MG63 (cell line): ENCODE measurements around the gene MBD2. TPM values are rescaled to one million over a fixed set of nuclear protein-coding genes. Genes with fewer than 3 reads are reported as not detected.

ENCODE experiments used
- DNase-seq: peaks from one replicate; pipeline ENCODE4 v3.0.0-alpha.2; 2020
- H3K27me3 ChIP-seq: fragments of 250-450 bp; sonication (Bioruptor Pico); 2 replicates; pipeline ENCODE4 v1.5.1; 2020; ENCODE audit warnings: mild to moderate bottlenecking, moderate library complexity
- H3K36me3 ChIP-seq: fragments of 250-450 bp; sonication (Bioruptor Pico); 2 replicates; pipeline ENCODE4 v1.5.1; 2020; ENCODE audit warnings: mild to moderate bottlenecking, moderate library complexity
- H3K4me3 ChIP-seq: fragments of 250-450 bp; sonication (Bioruptor Pico); 2 replicates; pipeline ENCODE4 v1.5.1; 2020; ENCODE audit warnings: mild to moderate bottlenecking, moderate library complexity
- H3K9me3 ChIP-seq: fragments of 250-450 bp; sonication (Bioruptor Pico); 2 replicates; pipeline ENCODE4 v1.5.1; 2020; ENCODE audit warnings: mild to moderate bottlenecking, moderate library complexity
- total RNA-seq: library from RNA; depleted of rRNA; stranded (reverse); fragments of >200 nt; shearing (Covaris generic); gene quantifications from 2 replicates; pipeline ENCODE4 v1.2.3, GENCODE V29; 2014; ENCODE audit warnings: low replicate concordance

MBD2 gene
- total RNA-seq, 1 experiment from 2014 or later, result 31.2 TPM

DNA sequence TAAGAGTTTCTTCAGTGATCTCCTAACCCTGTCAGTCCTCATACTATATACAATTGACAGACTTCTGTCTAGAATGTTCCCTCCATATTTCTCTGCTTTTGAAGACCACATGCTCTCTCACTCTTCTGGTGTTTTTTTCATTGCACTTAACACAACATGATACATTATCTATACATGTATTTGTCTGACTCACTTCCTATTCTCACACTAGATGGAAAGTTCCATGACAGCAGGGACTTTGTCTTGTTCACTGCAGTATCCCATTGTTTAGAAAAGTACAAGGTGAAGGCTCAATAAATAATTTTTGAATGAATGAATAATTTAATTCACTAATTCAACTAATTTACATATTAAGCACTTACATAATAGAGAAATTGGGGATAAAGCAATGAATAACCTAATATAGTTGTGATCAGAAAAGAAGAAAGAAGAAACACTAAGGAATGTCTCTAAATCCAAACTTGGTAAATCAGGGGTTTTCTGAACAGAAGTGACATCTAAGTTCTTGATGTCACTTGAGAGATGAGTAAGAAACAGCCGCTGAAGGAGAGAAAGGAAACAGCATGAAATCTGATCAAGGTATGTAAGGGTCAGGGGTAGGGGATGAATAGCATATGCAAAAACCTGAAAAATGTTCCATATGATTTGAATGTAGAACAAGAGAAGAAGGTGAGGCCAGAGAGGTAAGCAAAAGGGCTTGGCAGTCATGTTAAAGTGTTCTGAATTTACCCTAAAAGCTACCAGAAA, 42.4 kb downstream of the MBD2 start:
- DNase-seq, result no peak
- no peaks in the 10 kb centered on the region for H3K27me3 ChIP-seq

DNA sequence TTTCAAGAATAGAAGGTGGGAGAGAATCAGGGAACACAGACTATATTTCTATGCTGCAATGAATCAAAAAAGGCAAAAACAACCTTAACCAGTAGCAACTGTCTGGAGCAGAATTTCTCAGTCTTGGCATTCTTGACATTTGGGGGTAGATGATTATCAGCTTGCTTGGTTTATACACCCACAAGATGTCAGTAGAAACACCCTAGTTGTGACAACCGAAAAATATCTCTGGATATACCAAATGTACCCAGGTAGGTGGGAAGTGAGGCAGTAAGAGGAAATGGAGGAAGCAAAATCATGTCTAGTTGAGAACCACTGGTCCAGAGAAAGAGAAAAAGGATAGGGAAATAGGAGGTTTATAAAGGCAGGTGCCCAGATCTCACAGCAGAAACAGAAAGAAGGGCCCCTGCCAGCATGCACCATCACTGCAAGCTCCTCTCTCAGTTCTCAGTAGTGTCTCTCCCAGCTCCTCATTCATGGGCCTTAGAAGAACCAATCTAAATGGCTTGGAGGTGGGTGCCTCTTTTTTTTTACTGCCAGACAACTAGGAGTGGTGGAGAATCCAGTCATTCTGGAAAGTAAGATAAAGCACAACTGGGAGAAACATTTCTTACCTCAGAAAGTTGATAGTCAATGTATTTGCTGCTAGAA, 50.4 kb downstream of the MBD2 start:
- Histone ChIP-seq H3K4me3 (no peak overlapping the region), H3K36me3 (peaks cover 3% of the 10 kb centered on the region), H3K27me3 (no peaks in the 10 kb centered on the region), H3K9me3 (no peaks in the 10 kb centered on the region)
- no peak for DNase-seq

More for the DNA sequence above, 42.4 kb downstream of the MBD2 start:
- H3K9me3 ChIP-seq, result no peaks in the 10 kb centered on the region
- H3K4me3 ChIP-seq, result no peak overlapping the region
- peaks cover 22% of the 10 kb centered on the region for H3K36me3 ChIP-seq

DNA sequence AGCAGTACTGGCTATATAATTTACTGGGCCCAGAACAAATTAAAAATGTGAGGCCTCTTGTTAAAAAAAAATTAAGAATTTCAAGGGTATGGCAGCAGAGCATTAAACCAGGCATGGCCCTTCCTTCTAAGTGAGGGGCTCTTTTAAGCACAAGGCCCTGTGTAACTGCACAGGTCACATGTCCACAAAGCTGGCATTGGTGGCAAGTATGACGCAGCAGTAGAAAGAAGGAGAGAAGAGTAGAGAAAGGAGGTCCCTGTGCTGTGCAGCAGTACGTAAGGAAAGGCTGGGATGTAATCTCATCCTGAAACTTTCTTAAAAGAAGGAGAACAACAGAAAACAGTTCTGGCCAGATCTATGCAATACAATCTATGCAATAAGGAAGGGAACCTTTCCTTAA, 51.2 kb downstream of the MBD2 start:
- no peak for DNase-seq
- Histone ChIP-seq H3K9me3 (no peaks in the 10 kb centered on the region), H3K36me3 (peaks cover 3% of the 10 kb centered on the region), H3K4me3 (no peak overlapping the region), H3K27me3 (no peaks in the 10 kb centered on the region)

DNA sequence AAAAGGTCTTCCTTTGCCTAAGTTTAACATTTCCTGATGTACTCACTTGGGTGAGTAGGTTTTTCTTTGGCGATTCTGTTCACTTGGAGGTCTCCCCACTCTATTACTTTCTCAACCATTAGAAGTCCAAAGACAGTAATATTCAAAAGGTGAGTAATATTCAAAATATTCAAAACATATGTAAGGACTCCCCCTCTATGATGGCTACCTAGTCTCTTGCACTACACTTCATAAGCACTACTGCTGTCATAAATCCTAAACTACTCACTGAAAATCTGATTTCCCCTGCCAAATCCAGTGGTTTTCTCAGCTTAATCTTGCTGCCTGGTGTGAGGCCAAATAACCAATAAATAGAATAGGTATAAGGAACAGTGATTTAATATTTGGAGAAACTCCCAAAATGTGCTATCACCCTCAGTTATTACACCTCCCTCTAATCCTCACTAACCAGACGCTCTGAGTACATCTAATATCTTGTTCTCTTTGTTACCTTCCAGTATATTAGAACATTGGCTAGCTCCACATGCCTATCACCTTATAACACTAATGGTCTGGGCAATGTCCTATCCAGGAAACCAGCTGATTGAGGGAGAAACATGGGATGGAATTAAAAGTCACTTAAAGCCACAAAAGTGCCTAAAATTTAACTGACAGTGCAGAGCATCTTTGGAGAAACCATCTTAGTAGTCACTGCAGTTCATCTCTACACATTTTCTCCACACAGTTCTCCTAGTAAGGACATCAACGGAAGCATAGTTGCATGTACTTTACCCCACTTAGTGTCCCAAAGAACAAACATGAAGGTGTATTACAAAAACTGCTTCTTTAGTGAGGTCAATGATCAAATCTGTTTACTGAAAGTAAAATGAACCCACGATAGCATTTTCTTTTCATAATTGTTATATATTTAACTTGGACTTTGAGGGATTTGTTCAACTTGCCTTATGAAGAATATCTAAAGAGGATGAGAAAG, 54.8 kb downstream of the MBD2 start:
- Histone ChIP-seq H3K36me3 (peaks cover 13% of the 10 kb centered on the region), H3K27me3 (no peaks in the 10 kb centered on the region), H3K9me3 (no peaks in the 10 kb centered on the region), H3K4me3 (no peak overlapping the region)
- DNase-seq, result no peak

GRCh38 chr18:54165450-54165849, 59.0 kb downstream of the MBD2 start:
- Histone ChIP-seq H3K27me3 (no peaks in the 10 kb centered on the region), H3K9me3 (no peaks in the 10 kb centered on the region), H3K36me3 (peaks cover 32% of the 10 kb centered on the region), H3K4me3 (no peak overlapping the region)
- DNase-seq, result no peak

GRCh38 chr18:54163453-54163852, 61.0 kb downstream of the MBD2 start:
- H3K4me3 ChIP-seq, result no peak overlapping the region
- H3K36me3 ChIP-seq, result peaks cover 49% of the 10 kb centered on the region
- DNase-seq, result no peak
- no peaks in the 10 kb centered on the region for H3K9me3 ChIP-seq
- no peaks in the 10 kb centered on the region for H3K27me3 ChIP-seq

DNA sequence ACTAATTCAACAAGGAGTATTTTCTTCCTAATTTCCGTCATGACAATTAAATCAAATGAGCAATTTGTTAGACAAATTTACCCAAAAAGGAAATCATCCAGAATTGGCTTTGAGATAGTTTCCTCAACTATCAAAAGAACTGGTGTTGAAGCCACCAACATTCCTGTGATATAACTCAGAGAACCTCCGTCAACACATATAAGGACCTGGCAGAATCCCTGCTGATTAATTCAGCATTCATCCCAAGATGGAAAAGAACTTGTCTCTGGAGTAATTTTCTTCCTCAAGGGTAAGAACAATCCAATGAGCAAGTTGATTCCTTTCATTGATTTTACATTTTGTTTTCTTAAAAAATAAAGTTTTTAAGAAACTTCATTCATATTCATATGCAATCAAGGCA, 62.0 kb downstream of the MBD2 start:
- H3K27me3 ChIP-seq, result no peaks in the 10 kb centered on the region
- peak; percentile 21 for DNase-seq
- H3K9me3 ChIP-seq, result no peaks in the 10 kb centered on the region
- H3K4me3 ChIP-seq, result no peak overlapping the region
- peaks cover 57% of the 10 kb centered on the region for H3K36me3 ChIP-seq

- Histone ChIP-seq H3K9me3 (no peaks in the 10 kb centered on the region), H3K27me3 (no peaks in the 10 kb centered on the region), H3K4me3 (no peak overlapping the region), H3K36me3 (peaks cover 57% of the 10 kb centered on the region)
- DNase-seq, result no peak
Observed at GRCh38 chr18:54161267-54161666, 63.2 kb downstream of the MBD2 start.

DNA sequence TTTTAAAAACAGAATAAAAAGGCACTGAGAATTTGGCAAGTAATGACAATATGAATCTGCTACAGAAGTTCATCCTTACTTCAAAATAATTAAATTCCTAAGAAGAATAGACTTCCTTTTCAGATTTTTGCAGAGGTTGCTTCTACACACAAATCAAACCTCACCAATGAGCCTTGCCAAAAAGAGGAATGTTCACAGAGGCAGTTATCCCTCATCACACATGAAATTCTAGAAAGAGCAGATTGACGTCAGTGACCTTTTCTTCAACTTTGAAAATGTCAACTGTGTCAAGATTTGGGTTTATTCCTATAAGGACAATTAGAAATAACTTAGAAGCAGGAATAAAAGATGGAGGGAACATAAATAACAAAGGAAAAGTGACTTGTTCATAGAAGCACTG, 64.6 kb downstream of the MBD2 start:
- Histone ChIP-seq H3K27me3 (no peaks in the 10 kb centered on the region), H3K9me3 (no peaks in the 10 kb centered on the region), H3K36me3 (peaks cover 46% of the 10 kb centered on the region), H3K4me3 (no peak overlapping the region)
- DNase-seq, result no peak

- no peak overlapping the region for H3K4me3 ChIP-seq
- no peaks in the 10 kb centered on the region for H3K9me3 ChIP-seq
- H3K36me3 ChIP-seq, result peaks cover 43% of the 10 kb centered on the region
- no peaks in the 10 kb centered on the region for H3K27me3 ChIP-seq
- no peak for DNase-seq
Observed at GRCh38 chr18:54157646-54158385, 66.7 kb downstream of the MBD2 start.

GRCh38 chr18:54155412-54155811, 69.1 kb downstream of the MBD2 start:
- Histone ChIP-seq H3K9me3 (no peaks in the 10 kb centered on the region), H3K4me3 (no peak overlapping the region), H3K36me3 (peaks cover 37% of the 10 kb centered on the region), H3K27me3 (no peaks in the 10 kb centered on the region)
- DNase-seq, result no peak

DNA sequence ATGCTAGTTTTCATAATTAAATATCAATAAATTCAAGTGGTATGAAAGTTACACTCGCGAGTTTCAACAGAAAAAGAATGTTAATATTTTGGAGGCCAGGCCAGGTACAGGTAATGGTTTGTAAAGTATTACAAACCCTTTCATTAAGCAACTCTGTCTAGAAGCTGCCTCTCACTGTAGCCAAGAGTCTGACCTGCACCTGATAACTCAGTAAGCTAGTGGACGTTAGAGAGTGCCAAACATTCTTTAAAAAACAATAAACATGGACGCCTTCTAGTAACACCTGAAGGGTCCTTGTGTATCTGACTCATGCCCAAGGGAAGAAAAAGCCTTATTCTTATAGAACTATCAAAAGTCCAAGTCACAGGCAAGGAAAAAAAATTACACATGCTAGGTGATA, 70.2 kb downstream of the MBD2 start:
- no peaks in the 10 kb centered on the region for H3K27me3 ChIP-seq
- DNase-seq, result no peak
- no peak overlapping the region for H3K4me3 ChIP-seq
- H3K36me3 ChIP-seq, result peaks cover 26% of the 10 kb centered on the region
- no peaks in the 10 kb centered on the region for H3K9me3 ChIP-seq

DNA sequence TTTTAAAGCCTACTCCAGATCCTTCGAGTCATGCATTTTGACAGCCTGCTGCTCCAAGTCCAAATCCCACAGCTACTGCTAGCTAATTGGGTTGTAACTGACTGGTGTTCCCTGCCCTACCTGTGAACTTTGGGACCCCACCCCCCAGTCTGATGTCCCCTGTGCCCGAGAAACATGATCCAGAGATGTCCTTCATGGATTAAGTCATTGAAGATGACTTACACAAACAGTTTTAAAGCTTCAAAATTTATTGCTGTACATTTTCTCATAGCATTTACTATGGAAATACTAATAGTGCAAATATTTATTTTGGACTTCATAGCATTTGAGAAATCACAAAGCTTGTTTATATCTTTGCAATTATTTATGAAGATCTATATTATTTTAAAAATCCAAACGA, 73.1 kb downstream of the MBD2 start:
- Histone ChIP-seq H3K4me3 (no peak overlapping the region), H3K36me3 (peaks cover 12% of the 10 kb centered on the region)
- no peak for DNase-seq

DNA sequence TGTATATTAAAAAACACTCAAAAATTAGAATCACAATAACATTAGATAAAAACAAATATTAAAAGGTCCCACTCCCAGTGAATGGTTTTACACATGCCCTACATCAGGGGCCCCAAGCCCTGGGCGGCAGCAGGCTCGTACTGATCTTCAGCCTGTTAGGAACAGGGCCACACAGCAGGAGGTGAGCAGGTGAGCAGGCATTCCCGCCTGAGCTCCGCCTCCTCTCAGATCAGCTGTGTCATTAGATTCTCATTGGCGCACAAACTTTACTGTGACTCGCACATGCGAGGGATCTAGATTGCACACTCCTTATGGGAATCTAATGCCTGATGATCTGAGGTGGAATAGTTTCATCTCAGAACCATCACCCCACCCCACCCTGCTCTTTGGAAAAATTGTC, 74.2 kb downstream of the MBD2 start:
- H3K9me3 ChIP-seq, result no peaks in the 10 kb centered on the region
- no peak for DNase-seq
- H3K36me3 ChIP-seq, result peaks cover 12% of the 10 kb centered on the region
- no peaks in the 10 kb centered on the region for H3K27me3 ChIP-seq
- no peak overlapping the region for H3K4me3 ChIP-seq

More for the DNA sequence above, 73.1 kb downstream of the MBD2 start:
- no peaks in the 10 kb centered on the region for H3K9me3 ChIP-seq
- no peaks in the 10 kb centered on the region for H3K27me3 ChIP-seq

GRCh38 chr18:54149078-54149697, 75.3 kb downstream of the MBD2 start:
- Histone ChIP-seq H3K9me3 (no peaks in the 10 kb centered on the region), H3K27me3 (no peaks in the 10 kb centered on the region), H3K4me3 (peak overlapping the region; percentile 13), H3K36me3 (peaks cover 10% of the 10 kb centered on the region)
- peak; percentile 78 for DNase-seq

GRCh38 chr18:54148678-54149077, 75.8 kb downstream of the MBD2 start:
- DNase-seq, result no peak
- Histone ChIP-seq H3K27me3 (no peaks in the 10 kb centered on the region), H3K9me3 (peaks cover under 1% of the 10 kb centered on the region; the same call in 1 of the 2 replicates), H3K36me3 (peaks cover 10% of the 10 kb centered on the region), H3K4me3 (no peak overlapping the region)
